ENCODE results near the gene BMF. TPM values are rescaled to one million over a fixed set of nuclear protein-coding genes. Genes with fewer than 3 reads are reported as not detected.
A peak's percentile ranks its signal among the peaks of the same experiment; 100 is the strongest.
"Not testable (repeated sequence)": the region's sequence is repeated elsewhere in the genome, so short reads cannot be mapped to it uniquely, and the experiment has no call there.

The BMF gene
- total and polyA plus RNA-seq, 12 donors = 1.3 to 12.8 (median 7.1) TPM

GRCh38 chr15:40146037-40146436 is 37.4 kb upstream of the BMF start:
- H3K4me3 ChIP-seq = no peak overlapping the region
- intact Hi-C loops (cut with DNase I) = no loop called here
- H3K36me3 ChIP-seq (replicated peaks in 1 of 2) = no peaks in the 10 kb centered on the region
- H3K27me3 ChIP-seq = no peaks in the 10 kb centered on the region
- no peak for TF ChIP-seq CTCF (IDR thresholded peaks at IDR 0.05)
- TF ChIP-seq POLR2A (IDR thresholded peaks at IDR 0.05) = no peak
- no peaks in the 10 kb centered on the region for H3K9me3 ChIP-seq (replicated peaks in 1 of 3)
- 75 to 85% (median 80%) methylated on average over 4 of the region's 4 CpGs for WGBS, 4 donors
- H3K27ac ChIP-seq = no peak overlapping the region
- DNase-seq = no peak
- H3K4me1 ChIP-seq (replicated peaks in 1 of 2) = no peaks in the 10 kb centered on the region

GRCh38 chr15:40142428-40142827 is 33.7 kb upstream of the BMF start:
- H3K36me3 ChIP-seq (replicated peaks in 1 of 2) = no peaks in the 10 kb centered on the region
- intact Hi-C loops (cut with DNase I) = no loop called here
- peak in 1 of 7 donors; percentile 9 for DNase-seq
- H3K4me1 ChIP-seq (replicated peaks in 1 of 2) = no peaks in the 10 kb centered on the region
- 81 to 89% (median 82%) methylated on average over 5 of the region's 5 CpGs for WGBS, 4 donors
- no peak for TF ChIP-seq POLR2A (IDR thresholded peaks at IDR 0.05)
- no peak for TF ChIP-seq CTCF (IDR thresholded peaks at IDR 0.05)
- H3K27me3 ChIP-seq = no peaks in the 10 kb centered on the region
- H3K27ac ChIP-seq = no peak overlapping the region
- H3K9me3 ChIP-seq (replicated peaks in 1 of 3) = no peaks in the 10 kb centered on the region
- no peak overlapping the region for H3K4me3 ChIP-seq

- H3K27me3 ChIP-seq; intact Hi-C loops (cut with DNase I); H3K36me3 ChIP-seq (replicated peaks in 1 of 2); H3K4me1 ChIP-seq (replicated peaks in 1 of 2); H3K9me3 ChIP-seq (replicated peaks in 1 of 3); H3K4me3 ChIP-seq; H3K27ac ChIP-seq; DNase-seq: not testable (repeated sequence)
- WGBS, 4 donors = 52 to 84% (median 64%) methylated on average over 3 of the region's 3 CpGs
Measured at GRCh38 chr15:40138201-40138570, 29.5 kb upstream of the BMF start.

GRCh38 chr15:40137303-40138200 is 28.9 kb upstream of the BMF start:
- TF ChIP-seq POLR2A (IDR thresholded peaks at IDR 0.05) = no peak
- TF ChIP-seq CTCF (IDR thresholded peaks at IDR 0.05) = no peak
- 82 to 95% (median 90%) methylated on average over 8 to 11 of the region's 11 CpGs for WGBS, 4 donors

More at GRCh38 chr15:40137303-40138200, 28.9 kb upstream of the BMF start:
- peak in 3 of 7 donors; percentile 1 to 26 (median 15) for DNase-seq
- Histone ChIP-seq H3K27me3 (no peaks in the 10 kb centered on the region), H3K36me3 (replicated peaks in 1 of 2) (no peaks in the 10 kb centered on the region), H3K4me3 (no peak overlapping the region), H3K4me1 (replicated peaks in 1 of 2) (no peaks in the 10 kb centered on the region), H3K27ac (no peak overlapping the region), H3K9me3 (replicated peaks in 1 of 3) (no peaks in the 10 kb centered on the region)
- intact Hi-C loops (cut with DNase I) = no loop called here
